SK-N-MC (cell line): ENCODE measurements around the gene CMTR1.
A peak's percentile ranks its signal among the peaks of the same experiment; 100 is the strongest.

Source experiments
- DNase-seq: peaks from one replicate; pipeline ENCODE4 v3.0.0-alpha.2; 2011; ENCODE audit warnings: low read depth, low spot score
- H3K27ac ChIP-seq: fragments of 200-600 bp; sonication (generic); 2 replicates; pipeline ENCODE4 v1.5.1; 2016; ENCODE audit warnings: mixed run types
- H3K36me3 ChIP-seq: fragments of 200-600 bp; sonication (generic); 2 replicates; pipeline ENCODE4 v1.6.1; 2017; ENCODE audit warnings: antibody characterized with exemption, low read length, mixed read lengths; ENCODE audit not compliant: insufficient read depth
- H3K4me3 ChIP-seq: fragments of 200-600 bp; sonication (generic); 2 replicates; pipeline ENCODE4 v1.5.1; 2016
- H3K9ac ChIP-seq: fragments of 200-600 bp; sonication (generic); 2 replicates; pipeline ENCODE4 v1.8.0; 2017; ENCODE audit warnings: mixed run types, mixed read lengths; ENCODE audit not compliant: insufficient read length
- H3K9me3 ChIP-seq: fragments of 200-600 bp; sonication (generic); 2 replicates; pipeline ENCODE4 v1.6.1; 2017; ENCODE audit warnings: low read depth, mild to moderate bottlenecking, antibody characterized with exemption, low read length, moderate library complexity, mixed read lengths
- EZH2 ChIP-seq: fragments of 200-600 bp; sonication (generic); IDR thresholded peaks from one replicate; pipeline ENCODE4 v1.6.1; 2017; ENCODE audit warnings: antibody characterized with exemption
- FOXP2 ChIP-seq: optimal IDR thresholded peaks from 2 replicates; pipeline ENCODE3; 2011; ENCODE audit warnings: mild to moderate bottlenecking, moderate library complexity; ENCODE audit not compliant: insufficient read depth; ENCODE audit errors: extremely low read length, control extremely low read depth
- POLR2AphosphoS5 ChIP-seq: IDR thresholded peaks from 2 replicates; pipeline ENCODE4 v1.6.1; 2012; ENCODE audit warnings: mild to moderate bottlenecking, low read depth, low read length, borderline replicate concordance

The CMTR1 gene

DNA sequence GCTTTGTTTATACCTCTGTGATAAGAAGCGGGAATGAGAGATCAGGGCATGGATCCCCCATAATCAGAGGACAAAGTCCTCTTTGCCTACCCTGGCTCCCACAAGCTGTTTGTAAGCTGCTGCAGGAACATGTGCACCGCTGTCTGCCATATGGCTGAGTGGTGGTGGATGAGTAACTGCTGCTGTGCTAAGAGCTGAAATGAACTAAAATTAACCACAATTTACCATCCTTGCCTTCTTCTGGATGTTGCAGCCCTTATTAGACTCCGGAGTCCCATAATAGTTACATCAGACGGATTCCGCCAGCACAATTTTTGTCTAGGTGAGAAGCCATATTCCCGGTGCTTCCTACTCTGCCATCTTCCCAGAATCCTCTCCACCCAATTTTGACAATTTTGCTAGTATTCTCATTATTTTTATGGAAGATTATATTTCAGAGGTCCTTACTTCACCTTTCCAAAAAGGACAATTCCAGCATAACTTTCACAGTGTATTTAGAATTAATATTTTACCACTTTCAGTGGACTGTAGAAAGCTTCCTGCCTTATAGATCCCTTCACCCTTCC lies 6.0 kb upstream of the CMTR1 start:
- DNase-seq = no peak
- Histone ChIP-seq H3K9ac (no peak overlapping the region), H3K36me3 (no peaks in the 10 kb centered on the region), H3K9me3 (no peaks in the 10 kb centered on the region), H3K27ac (no peak overlapping the region), H3K4me3 (no peak overlapping the region)
- TF ChIP-seq POLR2AphosphoS5 (no peak), FOXP2 (no peak), EZH2 (no peak)

DNA sequence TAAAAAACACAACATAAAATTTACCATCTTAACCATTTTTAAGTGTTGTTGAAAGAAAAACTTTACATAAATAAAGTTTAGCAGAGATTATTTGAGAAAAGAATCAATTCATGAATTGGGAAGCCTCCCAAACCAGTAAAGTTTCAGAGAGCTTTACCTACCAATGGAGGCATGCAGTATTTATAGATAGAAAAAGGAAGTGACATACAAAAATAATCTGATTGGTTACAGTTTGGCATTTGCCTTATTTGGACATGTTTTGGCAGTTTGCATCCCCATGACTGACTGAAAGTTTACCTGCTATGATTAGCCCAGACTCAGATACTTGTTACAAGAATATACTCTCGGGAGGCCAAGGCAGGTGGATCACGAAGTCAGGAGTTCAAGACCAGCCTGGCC lies 3.7 kb upstream of the CMTR1 start:
- Histone ChIP-seq H3K9ac (no peak overlapping the region), H3K4me3 (no peak overlapping the region), H3K9me3 (no peaks in the 10 kb centered on the region), H3K36me3 (no peaks in the 10 kb centered on the region), H3K27ac (no peak overlapping the region)
- TF ChIP-seq POLR2AphosphoS5 (no peak), EZH2 (no peak), FOXP2 (no peak)
- DNase-seq = no peak

DNA sequence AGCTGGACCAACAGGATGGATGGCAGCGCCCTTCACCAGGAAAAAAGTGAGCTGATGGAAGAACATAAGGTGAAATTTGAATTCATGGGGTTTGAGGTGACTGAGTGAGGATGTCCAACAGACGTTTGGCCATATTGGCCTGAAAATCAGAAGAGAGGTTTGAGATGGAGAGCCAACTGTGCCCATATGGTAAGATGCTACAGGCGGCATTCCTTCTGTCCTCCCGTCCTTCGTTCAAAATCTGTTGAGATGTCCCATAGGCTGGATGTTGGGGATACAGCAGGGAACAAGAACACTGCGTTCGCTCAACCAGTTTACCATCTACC lies 468 bp upstream of the CMTR1 start:
- Histone ChIP-seq H3K27ac (peak overlapping the region; percentile 19; the same call in 1 of the 2 replicates), H3K4me3 (peak overlapping the region; percentile 90)

DNA sequence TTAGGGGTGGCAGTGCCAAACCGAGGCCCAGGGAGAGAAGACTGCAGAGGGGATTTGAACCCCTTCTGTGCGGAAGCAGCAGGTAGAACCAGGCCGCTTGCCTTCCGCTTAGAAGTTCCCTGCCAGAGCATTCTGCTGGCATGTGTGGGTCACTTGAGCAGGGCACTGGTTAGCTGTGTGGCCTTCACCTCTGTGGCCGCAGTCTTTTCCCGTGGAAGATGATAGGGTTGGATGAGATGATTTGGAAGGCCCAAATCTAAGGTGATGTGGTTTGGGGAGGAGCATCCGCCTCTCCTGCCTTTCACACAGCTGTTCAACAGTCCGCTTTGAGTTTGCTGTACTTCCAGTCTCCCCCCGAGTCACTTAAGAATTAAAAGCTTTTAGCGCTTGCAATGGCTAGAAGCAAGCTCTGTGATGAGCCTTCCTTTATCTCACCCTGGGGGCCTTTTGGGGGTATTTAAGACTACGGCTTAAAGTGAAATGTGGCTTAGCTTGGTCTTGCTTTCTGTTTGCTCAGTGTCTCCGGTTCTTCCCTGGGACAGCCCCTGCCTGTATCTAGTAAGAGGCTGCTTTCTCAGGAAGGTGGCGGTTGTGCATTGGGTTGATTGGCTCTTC lies 743 bp downstream of the CMTR1 start:
- H3K9ac ChIP-seq = peak overlapping the region; percentile 83
- TF ChIP-seq POLR2AphosphoS5 (no peak), EZH2 (no peak)
- no peak overlapping the region for H3K27ac ChIP-seq
- no peaks in the 10 kb centered on the region for H3K9me3 ChIP-seq
- peaks cover 21% of the 10 kb centered on the region; the same call in 1 of the 2 replicates for H3K36me3 ChIP-seq
- peak overlapping the region; percentile 90 for H3K4me3 ChIP-seq
- DNase-seq = no peak

More for the DNA sequence above, 468 bp upstream of the CMTR1 start:
- TF ChIP-seq EZH2 = no peak
- no peak for TF ChIP-seq FOXP2
- no peak for TF ChIP-seq POLR2AphosphoS5
- no peak for DNase-seq
- Histone ChIP-seq H3K9me3 (no peaks in the 10 kb centered on the region), H3K9ac (peak overlapping the region; percentile 83), H3K36me3 (peaks cover 15% of the 10 kb centered on the region; the same call in 1 of the 2 replicates)

DNA sequence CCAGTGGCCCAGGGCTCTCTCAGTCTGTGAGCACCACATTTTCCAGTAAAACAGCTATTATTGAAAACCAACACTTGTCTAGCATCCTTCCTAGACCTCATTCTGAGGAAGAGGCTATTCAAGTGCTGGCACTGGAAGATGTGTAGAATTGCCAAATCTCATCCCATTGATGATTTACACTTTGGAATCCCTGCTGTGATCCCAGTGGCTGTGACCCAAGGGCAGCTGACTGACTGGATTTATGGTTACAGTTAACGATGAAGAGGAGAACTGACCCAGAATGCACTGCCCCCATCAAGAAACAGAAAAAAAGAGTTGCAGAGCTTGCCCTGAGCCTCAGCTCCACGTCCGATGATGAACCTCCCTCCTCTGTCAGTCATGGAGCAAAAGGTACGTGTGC lies 2.4 kb downstream of the CMTR1 start:
- Histone ChIP-seq H3K36me3 (peaks cover 27% of the 10 kb centered on the region; the same call in 1 of the 2 replicates), H3K9ac (no peak overlapping the region), H3K27ac (no peak overlapping the region), H3K9me3 (no peaks in the 10 kb centered on the region), H3K4me3 (no peak overlapping the region)
- DNase-seq = no peak
- TF ChIP-seq POLR2AphosphoS5 (no peak), EZH2 (no peak), FOXP2 (no peak)

DNA sequence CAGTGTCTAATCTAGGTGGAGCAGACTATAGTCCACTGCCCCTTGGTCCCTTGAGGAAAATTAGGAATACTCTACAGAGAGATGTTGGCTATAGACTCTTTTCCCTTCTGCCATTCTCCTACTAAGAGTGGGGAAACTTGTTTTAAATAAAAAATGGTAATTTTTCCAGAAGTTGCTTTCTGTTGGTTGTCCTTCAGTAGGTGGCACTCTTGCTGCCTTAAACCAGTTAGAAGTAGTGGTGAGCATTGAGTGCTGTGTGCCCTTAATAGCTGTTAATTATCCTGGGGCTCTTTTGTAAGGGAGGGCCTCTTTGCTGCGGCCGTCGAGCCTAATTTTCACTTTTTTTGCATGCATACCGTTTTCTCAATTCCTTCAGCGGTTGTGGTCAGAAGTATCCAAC lies 2.8 kb downstream of the CMTR1 start:
- Histone ChIP-seq H3K27ac (no peak overlapping the region), H3K36me3 (peaks cover 27% of the 10 kb centered on the region; the same call in 1 of the 2 replicates), H3K4me3 (no peak overlapping the region), H3K9ac (no peak overlapping the region), H3K9me3 (no peaks in the 10 kb centered on the region)
- TF ChIP-seq POLR2AphosphoS5 = no peak
- DNase-seq = no peak

DNA sequence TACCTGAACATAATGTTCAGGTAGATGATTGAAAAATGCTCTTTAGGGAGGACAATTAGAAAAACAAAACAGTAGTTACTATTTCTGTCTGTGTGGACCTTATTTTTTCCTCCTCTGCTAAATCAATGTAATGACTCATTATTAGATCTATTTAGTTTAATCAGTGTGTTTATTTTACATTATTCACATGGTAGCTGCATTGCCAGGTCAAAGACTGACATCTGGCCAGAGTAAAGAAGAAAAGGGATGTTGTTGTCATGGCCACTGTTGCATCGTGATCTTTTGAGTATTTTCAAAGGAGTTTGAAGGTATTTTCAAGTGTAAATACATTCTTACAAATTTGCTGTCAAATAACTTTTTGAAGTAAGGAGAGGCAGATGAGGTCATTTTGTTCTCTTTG lies 5.9 kb downstream of the CMTR1 start:
- H3K4me3 ChIP-seq = no peak overlapping the region
- H3K9ac ChIP-seq = no peak overlapping the region
- no peak for DNase-seq
- no peaks in the 10 kb centered on the region for H3K9me3 ChIP-seq
- peaks cover 30% of the 10 kb centered on the region; the same call in 1 of the 2 replicates for H3K36me3 ChIP-seq
- TF ChIP-seq FOXP2 (no peak), EZH2 (no peak), POLR2AphosphoS5 (no peak)
- no peak overlapping the region for H3K27ac ChIP-seq

DNA sequence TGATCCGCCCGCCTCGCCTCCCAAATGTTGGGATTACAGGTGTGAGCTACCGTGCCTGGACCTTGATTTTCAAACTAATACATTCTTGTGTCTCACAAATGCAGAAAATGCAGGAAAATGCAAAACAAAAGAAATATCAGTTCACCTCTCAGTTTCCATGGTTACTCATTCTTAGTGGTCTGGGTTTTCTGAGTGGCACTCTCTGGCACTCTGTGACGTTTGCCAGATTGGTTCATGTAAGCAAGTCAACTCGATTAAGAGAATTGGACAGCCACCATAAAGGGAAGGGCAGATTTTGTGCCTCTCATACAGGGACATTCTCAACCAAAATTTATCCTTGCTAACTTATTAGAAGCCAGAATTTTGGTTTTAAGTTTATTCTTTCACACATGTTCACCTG lies 8.6 kb downstream of the CMTR1 start:
- TF ChIP-seq FOXP2 = no peak
- Histone ChIP-seq H3K4me3 (no peak overlapping the region), H3K9me3 (no peaks in the 10 kb centered on the region), H3K9ac (no peak overlapping the region), H3K27ac (no peak overlapping the region), H3K36me3 (peaks cover 35% of the 10 kb centered on the region)
- no peak for DNase-seq
